ENCODE results near the gene NUFIP1.

NUFIP1 gene

DNA sequence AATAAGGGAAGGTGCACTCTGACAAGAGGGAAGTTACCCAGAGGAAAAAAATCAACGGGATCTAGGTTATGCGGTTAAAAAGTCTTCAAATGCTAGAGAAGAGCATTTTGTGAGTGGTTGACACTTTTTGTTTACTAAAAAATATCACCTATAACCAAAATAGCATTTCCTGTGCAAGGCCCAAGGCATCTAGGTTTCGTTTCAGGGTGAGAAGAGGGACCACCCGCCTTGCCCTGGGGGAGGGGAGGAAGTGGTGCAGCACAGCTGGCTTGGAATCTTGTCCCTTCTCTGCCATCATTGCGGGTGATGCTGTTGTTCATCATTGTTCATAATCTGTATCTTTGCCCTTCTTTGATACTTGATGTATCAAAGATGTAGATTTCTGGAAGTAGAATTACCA is 80.6 kb downstream of the NUFIP1 start:
- Histone ChIP-seq H3K23ac (ENCODE audit: low read depth, low read length, poor library complexity) (no peak overlapping the region), H3K4me1 (ENCODE audit: control insufficient read depth in 2 of 2, insufficient read depth in 1 of 2, low read depth in 1 of 2, low read length in 2 of 2) (peaks cover 15 to 36% of the 10 kb centered on the region in 2 donors), H4K91ac (ENCODE audit: low read depth, low read length, poor library complexity) (no peak overlapping the region), H2BK5ac (ENCODE audit: low read length) (no peak overlapping the region), H2AFZ (ENCODE audit: low read length) (no peak overlapping the region), H3K4ac (ENCODE audit: low read length) (no peak overlapping the region), H3K79me1 (ENCODE audit: low read depth, low read length) (no peaks in the 10 kb centered on the region), H3K4me2 (ENCODE audit: insufficient read depth, low read length, poor library complexity, severe bottlenecking) (no peak overlapping the region), H3K14ac (ENCODE audit: low read length) (no peak overlapping the region), H3K9me3 (replicated peaks in 1 of 2; ENCODE audit: control insufficient read depth in 2 of 2, insufficient read depth in 1 of 2, low read depth in 1 of 2, low read length in 2 of 2) (peaks cover 6 to 9% of the 10 kb centered on the region in 2 donors), H2AK5ac (ENCODE audit: low read depth, low read length) (no peak overlapping the region), H3K18ac (ENCODE audit: low read length) (no peak overlapping the region), H3K9ac (ENCODE audit: low read depth, low read length, poor library complexity) (no peak overlapping the region), H3K4me3 (ENCODE audit: low read length in 2 of 2) (no peak overlapping the region), H3K36me3 (replicated peaks in 1 of 2; ENCODE audit: control insufficient read depth in 2 of 2, insufficient read depth in 2 of 2, low read length in 2 of 2) (no peaks in the 10 kb centered on the region), H2BK120ac (ENCODE audit: low read depth, low read length) (no peak overlapping the region), H2BK15ac (ENCODE audit: low read length) (no peak overlapping the region), H4K8ac (ENCODE audit: low read depth, low read length) (no peak overlapping the region), H2BK12ac (ENCODE audit: low read length) (no peak overlapping the region), H3K27ac (replicated peaks; ENCODE audit: low read length) (no peak overlapping the region), H3K27me3 (ENCODE audit: control insufficient read depth in 3 of 3, insufficient read depth in 3 of 3, low read depth in 1 of 3, low read length in 3 of 3) (no peaks in the 10 kb centered on the region)
- WGBS, 2 donors (ENCODE audit: extremely low coverage in 2 of 2, insufficient read length in 2 of 2, insufficient replicate concordance in 1 of 2): no CpG with 5 or more reads among the region's 5 CpGs
- no peak for DNase-seq (ENCODE audit: low spot score)

GRCh38 chr13:44908266-44908665 is 81.0 kb downstream of the NUFIP1 start:
- Histone ChIP-seq H2AK5ac (ENCODE audit: low read depth, low read length) (no peak overlapping the region), H2BK15ac (ENCODE audit: low read length) (no peak overlapping the region), H3K9ac (ENCODE audit: low read depth, low read length, poor library complexity) (no peak overlapping the region), H4K8ac (ENCODE audit: low read depth, low read length) (no peak overlapping the region), H3K18ac (ENCODE audit: low read length) (no peak overlapping the region), H4K91ac (ENCODE audit: low read depth, low read length, poor library complexity) (no peak overlapping the region), H3K79me1 (ENCODE audit: low read depth, low read length) (no peaks in the 10 kb centered on the region), H3K4ac (ENCODE audit: low read length) (no peak overlapping the region), H3K14ac (ENCODE audit: low read length) (no peak overlapping the region), H2AFZ (ENCODE audit: low read length) (no peak overlapping the region), H3K23ac (ENCODE audit: low read depth, low read length, poor library complexity) (no peak overlapping the region), H3K27ac (replicated peaks; ENCODE audit: low read length) (no peak overlapping the region), H2BK5ac (ENCODE audit: low read length) (no peak overlapping the region), H3K4me3 (ENCODE audit: low read length in 2 of 2) (no peak overlapping the region), H3K9me3 (replicated peaks in 1 of 2; ENCODE audit: control insufficient read depth in 2 of 2, insufficient read depth in 1 of 2, low read depth in 1 of 2, low read length in 2 of 2) (peaks cover 6 to 9% of the 10 kb centered on the region in 2 donors), H3K27me3 (ENCODE audit: control insufficient read depth in 3 of 3, insufficient read depth in 3 of 3, low read depth in 1 of 3, low read length in 3 of 3) (no peaks in the 10 kb centered on the region), H3K4me1 (ENCODE audit: control insufficient read depth in 2 of 2, insufficient read depth in 1 of 2, low read depth in 1 of 2, low read length in 2 of 2) (peaks cover 19 to 40% of the 10 kb centered on the region in 2 donors), H2BK120ac (ENCODE audit: low read depth, low read length) (no peak overlapping the region), H3K36me3 (replicated peaks in 1 of 2; ENCODE audit: control insufficient read depth in 2 of 2, insufficient read depth in 2 of 2, low read length in 2 of 2) (no peaks in the 10 kb centered on the region), H2BK12ac (ENCODE audit: low read length) (no peak overlapping the region), H3K4me2 (ENCODE audit: insufficient read depth, low read length, poor library complexity, severe bottlenecking) (no peak overlapping the region)
- no CpG with 5 or more reads among the region's 1 CpG for WGBS, 2 donors (ENCODE audit: extremely low coverage in 2 of 2, insufficient read length in 2 of 2, insufficient replicate concordance in 1 of 2)
- no peak for DNase-seq (ENCODE audit: low spot score)

GRCh38 chr13:44906713-44907112 is 82.6 kb downstream of the NUFIP1 start:
- Histone ChIP-seq H2BK120ac (ENCODE audit: low read depth, low read length) (no peak overlapping the region), H3K27ac (replicated peaks; ENCODE audit: low read length) (no peak overlapping the region), H3K4ac (ENCODE audit: low read length) (no peak overlapping the region), H2AK5ac (ENCODE audit: low read depth, low read length) (no peak overlapping the region), H3K9ac (ENCODE audit: low read depth, low read length, poor library complexity) (no peak overlapping the region), H3K18ac (ENCODE audit: low read length) (no peak overlapping the region), H3K4me2 (ENCODE audit: insufficient read depth, low read length, poor library complexity, severe bottlenecking) (no peak overlapping the region), H3K9me3 (replicated peaks in 1 of 2; ENCODE audit: control insufficient read depth in 2 of 2, insufficient read depth in 1 of 2, low read depth in 1 of 2, low read length in 2 of 2) (peaks cover 4 to 6% of the 10 kb centered on the region in 2 donors), H4K91ac (ENCODE audit: low read depth, low read length, poor library complexity) (no peak overlapping the region), H2BK5ac (ENCODE audit: low read length) (no peak overlapping the region), H3K4me3 (ENCODE audit: low read length in 2 of 2) (no peak overlapping the region), H3K14ac (ENCODE audit: low read length) (no peak overlapping the region), H4K8ac (ENCODE audit: low read depth, low read length) (no peak overlapping the region), H3K36me3 (replicated peaks in 1 of 2; ENCODE audit: control insufficient read depth in 2 of 2, insufficient read depth in 2 of 2, low read length in 2 of 2) (no peaks in the 10 kb centered on the region), H2AFZ (ENCODE audit: low read length) (peak overlapping the region; percentile 5), H3K23ac (ENCODE audit: low read depth, low read length, poor library complexity) (no peak overlapping the region), H2BK15ac (ENCODE audit: low read length) (no peak overlapping the region), H3K79me1 (ENCODE audit: low read depth, low read length) (no peaks in the 10 kb centered on the region), H3K27me3 (ENCODE audit: control insufficient read depth in 3 of 3, insufficient read depth in 3 of 3, low read depth in 1 of 3, low read length in 3 of 3) (no peaks in the 10 kb centered on the region), H3K4me1 (ENCODE audit: control insufficient read depth in 2 of 2, insufficient read depth in 1 of 2, low read depth in 1 of 2, low read length in 2 of 2) (peaks cover 26 to 54% of the 10 kb centered on the region in 2 donors), H2BK12ac (ENCODE audit: low read length) (no peak overlapping the region)
- no peak for DNase-seq (ENCODE audit: low spot score)
- no CpG with 5 or more reads among the region's 6 CpGs for WGBS, 2 donors (ENCODE audit: extremely low coverage in 2 of 2, insufficient read length in 2 of 2, insufficient replicate concordance in 1 of 2)

GRCh38 chr13:44906230-44906629 is 83.0 kb downstream of the NUFIP1 start:
- Histone ChIP-seq H3K18ac (ENCODE audit: low read length) (no peak overlapping the region), H3K79me1 (ENCODE audit: low read depth, low read length) (no peaks in the 10 kb centered on the region), H2BK15ac (ENCODE audit: low read length) (no peak overlapping the region), H3K14ac (ENCODE audit: low read length) (no peak overlapping the region), H2BK12ac (ENCODE audit: low read length) (no peak overlapping the region), H3K4me3 (ENCODE audit: low read length in 2 of 2) (no peak overlapping the region), H3K9ac (ENCODE audit: low read depth, low read length, poor library complexity) (no peak overlapping the region), H3K27ac (replicated peaks; ENCODE audit: low read length) (no peak overlapping the region), H4K8ac (ENCODE audit: low read depth, low read length) (no peak overlapping the region), H3K36me3 (replicated peaks in 1 of 2; ENCODE audit: control insufficient read depth in 2 of 2, insufficient read depth in 2 of 2, low read length in 2 of 2) (no peaks in the 10 kb centered on the region), H3K23ac (ENCODE audit: low read depth, low read length, poor library complexity) (no peak overlapping the region), H2BK120ac (ENCODE audit: low read depth, low read length) (no peak overlapping the region), H4K91ac (ENCODE audit: low read depth, low read length, poor library complexity) (no peak overlapping the region), H3K9me3 (replicated peaks in 1 of 2; ENCODE audit: control insufficient read depth in 2 of 2, insufficient read depth in 1 of 2, low read depth in 1 of 2, low read length in 2 of 2) (peaks cover 1 to 3% of the 10 kb centered on the region in 2 donors), H3K4ac (ENCODE audit: low read length) (no peak overlapping the region), H3K4me2 (ENCODE audit: insufficient read depth, low read length, poor library complexity, severe bottlenecking) (no peak overlapping the region), H3K27me3 (ENCODE audit: control insufficient read depth in 3 of 3, insufficient read depth in 3 of 3, low read depth in 1 of 3, low read length in 3 of 3) (no peaks in the 10 kb centered on the region), H2BK5ac (ENCODE audit: low read length) (no peak overlapping the region), H3K4me1 (ENCODE audit: control insufficient read depth in 2 of 2, insufficient read depth in 1 of 2, low read depth in 1 of 2, low read length in 2 of 2) (peaks cover 26 to 54% of the 10 kb centered on the region in 2 donors), H2AFZ (ENCODE audit: low read length) (no peak overlapping the region), H2AK5ac (ENCODE audit: low read depth, low read length) (no peak overlapping the region)
- no CpG with 5 or more reads among the region's 4 CpGs for WGBS, 2 donors (ENCODE audit: extremely low coverage in 2 of 2, insufficient read length in 2 of 2, insufficient replicate concordance in 1 of 2)
- no peak for DNase-seq (ENCODE audit: low spot score)
